Central memory CD4-positive, alpha-beta T cell (primary cell): Measurements from ENCODE around the gene ARHGEF19.
A peak's percentile ranks its signal among the peaks of the same experiment; 100 is the strongest.
"Not testable (repeated sequence)": the region's sequence is repeated elsewhere in the genome, so short reads cannot be mapped to it uniquely, and the experiment has no call there.

Experiments
- DNase-seq: peaks from one replicate; pipeline ENCODE4 v3.0.0; 2022

ARHGEF19 gene

GRCh38 chr1:16243936-16244649 is 31.6 kb upstream of the ARHGEF19 start:
- peak; percentile 64 for DNase-seq

GRCh38 chr1:16243215-16243610 is 30.8 kb upstream of the ARHGEF19 start:
- no peak for DNase-seq

DNA sequence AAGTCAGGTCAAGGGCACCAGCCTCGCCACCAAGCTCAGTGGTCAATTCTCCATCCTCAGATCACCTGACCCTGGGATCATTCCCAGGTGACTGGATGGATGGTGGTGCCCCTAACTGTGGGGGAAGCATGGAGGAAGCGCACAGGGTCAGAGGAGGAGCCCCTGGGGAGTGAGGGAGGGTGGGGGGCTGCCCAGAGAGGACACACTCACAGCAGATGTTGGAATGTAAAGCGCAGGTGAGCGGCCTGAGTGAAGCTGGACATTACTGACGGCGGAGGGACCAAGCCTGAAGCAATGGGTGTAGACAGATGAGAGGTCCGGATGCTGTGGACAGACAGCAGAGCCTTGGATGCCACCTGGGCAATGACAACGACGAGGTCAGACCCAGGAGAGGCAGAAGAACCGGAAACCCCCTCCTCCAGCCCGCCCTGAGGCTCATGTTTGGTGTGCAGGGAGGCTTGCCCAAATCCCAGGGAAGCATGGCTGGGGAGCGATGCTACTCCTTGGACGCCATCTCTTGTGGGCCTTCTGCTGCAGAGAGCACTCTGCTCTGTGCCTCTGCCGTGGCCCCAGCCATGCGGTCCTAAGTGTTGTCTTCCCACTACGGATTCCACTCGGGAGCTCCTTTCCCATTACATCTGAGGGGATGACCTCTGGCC is 30.2 kb upstream of the ARHGEF19 start:
- no peak for DNase-seq

DNA sequence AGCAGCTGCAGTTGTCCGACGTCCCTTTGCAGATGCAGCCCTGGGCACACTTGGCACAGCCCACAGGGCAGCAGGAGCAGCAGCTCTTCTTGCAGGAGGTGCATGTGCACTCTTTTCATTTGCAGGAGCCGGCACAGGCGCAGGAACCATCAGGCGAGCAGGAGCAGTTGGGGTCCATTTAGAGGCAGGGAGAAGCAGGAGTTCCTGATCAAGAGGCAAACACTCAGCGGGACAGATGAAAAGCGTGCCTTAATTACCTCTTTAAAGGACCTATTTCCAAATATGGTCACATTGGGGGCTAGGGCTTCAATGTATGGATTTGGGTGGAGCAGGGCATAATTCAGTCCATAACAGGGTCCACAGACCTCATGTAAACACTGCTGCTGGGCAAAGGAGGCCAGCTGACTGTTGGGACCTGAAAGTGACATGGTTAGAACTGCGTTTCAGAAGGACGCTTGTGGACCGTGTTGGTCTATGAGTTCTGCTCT is 28.8 kb upstream of the ARHGEF19 start:
- no peak for DNase-seq

DNA sequence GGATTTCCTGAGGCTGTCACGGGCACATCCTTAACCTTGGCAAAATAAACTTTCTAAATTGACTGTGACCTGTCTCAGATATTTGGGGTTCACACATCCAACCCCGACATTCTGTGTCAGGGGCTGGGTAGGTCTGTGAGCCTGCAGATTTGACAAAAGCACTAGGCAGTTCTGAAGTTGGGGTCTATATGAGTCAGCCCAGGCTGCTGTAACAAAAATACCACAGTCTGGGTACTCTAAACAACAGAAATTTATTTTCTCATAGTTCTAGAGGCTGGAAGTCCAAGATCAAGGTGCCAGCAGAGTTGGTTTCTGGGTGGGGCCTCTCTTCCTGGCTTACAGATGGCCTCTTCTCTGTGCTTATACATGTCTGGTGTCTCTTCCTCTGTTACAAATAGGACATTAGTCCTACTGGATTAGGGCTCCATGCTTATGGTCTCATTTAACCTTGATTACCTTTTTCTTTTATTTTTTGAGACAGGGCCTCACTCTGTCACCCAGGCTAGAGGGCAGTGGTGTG is 27.6 kb upstream of the ARHGEF19 start:
- DNase-seq, result no peak

DNA sequence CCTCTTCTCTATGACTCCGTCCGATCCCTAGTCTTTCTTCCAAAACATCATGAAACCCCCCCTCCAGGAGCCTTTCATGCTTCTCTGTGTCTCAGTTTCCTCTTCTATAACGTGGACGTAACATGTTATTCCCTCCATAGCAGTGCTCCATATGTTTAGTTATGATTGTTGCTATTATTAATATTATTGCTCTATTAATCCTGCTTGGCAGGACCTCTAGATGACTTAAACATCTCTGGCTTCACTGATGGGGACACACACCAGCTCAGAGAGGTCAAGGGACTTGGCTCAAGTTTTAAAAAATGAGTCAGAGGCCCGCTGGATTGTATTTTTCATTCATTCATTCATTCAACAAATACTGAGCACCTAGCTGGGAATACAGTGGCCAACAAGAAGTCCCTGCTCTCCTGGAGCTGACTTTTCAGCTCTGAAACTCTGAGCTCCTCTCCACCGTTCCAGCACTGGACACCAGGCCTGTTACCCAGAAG is 24.9 kb upstream of the ARHGEF19 start:
- DNase-seq, result no peak

DNA sequence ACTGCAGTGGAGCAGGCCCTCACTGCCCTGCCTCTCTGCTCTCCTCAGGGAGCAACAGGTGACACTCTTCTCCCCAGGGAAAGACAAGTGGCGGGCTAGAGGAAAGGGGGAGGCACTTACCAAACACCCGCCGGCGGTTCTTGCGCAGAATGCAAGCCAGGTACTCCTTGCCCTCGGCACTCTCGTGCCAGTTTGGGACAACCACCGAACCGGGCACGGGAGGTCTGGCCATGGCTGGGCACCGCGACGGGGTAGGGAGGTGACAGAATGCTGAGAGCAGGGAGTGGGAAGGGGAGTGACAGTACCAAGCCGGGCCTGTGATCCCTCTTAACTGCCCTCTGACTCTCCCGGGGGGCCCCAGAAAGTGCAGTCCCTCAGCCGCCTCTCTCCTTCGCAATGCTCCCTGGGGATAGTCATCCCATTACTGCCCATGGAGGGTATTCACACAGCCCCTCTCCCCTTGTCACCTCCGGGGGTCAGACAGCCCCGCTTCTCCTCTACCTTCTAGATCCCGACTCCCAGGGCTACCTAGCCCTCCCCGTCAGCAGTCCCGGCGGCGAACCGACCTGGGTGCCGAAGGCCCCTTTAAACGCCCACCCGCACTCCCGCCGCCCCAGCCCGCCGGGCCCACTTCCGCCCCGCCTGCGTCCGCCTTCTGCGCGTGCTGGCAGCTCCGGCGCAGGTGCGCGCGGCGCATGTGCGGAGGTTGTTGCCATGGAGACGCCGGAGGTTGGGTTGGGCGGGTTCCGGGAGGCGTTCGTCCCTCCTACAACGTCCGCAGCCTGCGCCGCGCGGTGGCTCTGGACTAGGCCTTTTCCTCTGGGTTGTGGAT is 24.3 kb upstream of the ARHGEF19 start, which contains the start of gene CPLANE2:
Gene CPLANE2 (minus strand): TSS at position 673 of the 832 bp plus-strand sequence. CDS start 441 bp downstream, at position 232.
- DNase-seq, result peak; percentile 95

DNA sequence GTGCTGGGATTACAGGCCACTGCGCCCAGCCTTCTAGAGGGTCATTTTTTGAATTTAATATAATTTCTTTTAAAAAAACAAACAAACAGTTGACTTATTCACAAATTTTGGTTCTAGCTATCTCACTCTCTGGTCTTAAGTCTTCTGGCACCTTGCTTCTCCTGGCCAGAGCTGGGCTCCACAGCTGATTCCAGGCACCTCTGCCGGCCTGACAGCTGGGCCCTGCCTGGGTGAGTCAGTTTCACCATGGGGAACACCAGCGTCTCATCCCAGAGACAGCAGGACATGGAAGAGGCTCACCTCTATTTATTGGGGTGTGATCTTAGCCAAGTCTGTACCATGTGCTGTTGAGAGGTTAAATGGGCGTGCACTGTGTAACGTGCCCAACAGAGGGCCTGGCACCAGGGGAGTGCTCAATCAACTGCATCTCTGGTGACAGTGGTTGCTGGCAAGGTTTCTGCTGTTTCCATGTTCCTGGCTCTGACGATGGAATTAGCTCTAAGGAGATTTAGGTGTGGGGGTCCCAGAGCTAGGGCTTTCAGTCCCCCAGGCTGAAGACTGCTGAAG is 23.6 kb upstream of the ARHGEF19 start:
- peak; percentile 51 for DNase-seq

DNA sequence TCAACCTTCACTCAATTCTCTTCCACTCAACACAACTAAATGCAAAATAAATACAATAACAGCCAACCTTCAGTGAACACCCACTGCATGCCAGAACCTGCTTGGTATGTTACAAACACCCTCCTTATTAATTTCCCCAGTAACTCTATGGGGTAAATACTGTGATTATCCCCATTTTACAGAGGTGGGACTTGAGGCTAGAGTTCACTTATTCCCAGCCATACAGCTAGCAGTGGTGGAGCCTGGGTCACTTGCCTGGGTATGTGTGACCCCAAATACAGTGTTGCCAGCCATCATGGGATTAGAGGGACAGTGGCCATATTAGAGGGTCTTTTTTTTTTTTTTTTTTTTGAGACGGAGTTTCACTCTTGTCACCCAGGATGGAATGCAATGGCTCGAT is 22.9 kb upstream of the ARHGEF19 start:
- DNase-seq, result no peak

DNA sequence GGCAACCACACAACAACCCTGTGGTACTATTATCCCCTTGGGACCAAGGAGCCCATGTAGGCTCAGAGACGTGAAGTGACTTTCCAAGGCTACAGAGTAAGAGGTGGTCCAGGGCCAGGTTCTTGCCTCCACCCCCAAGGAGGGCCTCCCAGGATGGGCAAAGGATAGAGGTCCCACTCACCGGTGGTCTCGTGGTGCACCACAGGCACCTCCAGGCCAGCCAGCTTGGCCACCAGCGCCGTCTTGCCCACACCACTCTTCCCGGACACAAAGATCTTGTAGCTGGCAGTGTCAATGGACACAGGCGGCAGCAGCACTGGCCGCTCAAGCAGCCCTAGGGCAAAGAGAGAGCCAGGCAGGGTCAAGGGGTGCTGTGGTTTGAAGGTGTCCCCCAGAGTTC is 21.0 kb upstream of the ARHGEF19 start:
- no peak for DNase-seq

DNA sequence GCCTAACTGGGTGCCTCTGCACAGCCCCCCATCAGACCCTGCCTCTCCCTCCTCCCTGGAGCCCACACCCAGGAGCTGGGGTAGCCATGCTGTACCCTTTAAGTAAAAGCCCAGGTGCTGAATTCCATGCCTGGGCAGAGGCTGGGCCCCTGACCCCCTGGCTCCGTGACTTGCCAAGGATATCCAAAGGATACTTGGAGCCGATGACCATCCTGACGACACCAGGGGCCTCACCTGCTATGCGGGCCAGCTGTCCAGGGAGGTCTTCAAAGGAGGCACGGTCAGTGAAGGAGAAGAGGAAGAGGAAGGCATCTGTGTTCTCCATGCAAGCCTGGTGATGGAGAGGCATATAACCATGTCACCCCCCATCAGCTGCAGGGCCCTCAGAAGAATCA is 19.9 kb upstream of the ARHGEF19 start:
- no peak for DNase-seq

- DNase-seq, result no peak
Measured at GRCh38 chr1:16231331-16232315, 19.2 kb upstream of the ARHGEF19 start.

DNA sequence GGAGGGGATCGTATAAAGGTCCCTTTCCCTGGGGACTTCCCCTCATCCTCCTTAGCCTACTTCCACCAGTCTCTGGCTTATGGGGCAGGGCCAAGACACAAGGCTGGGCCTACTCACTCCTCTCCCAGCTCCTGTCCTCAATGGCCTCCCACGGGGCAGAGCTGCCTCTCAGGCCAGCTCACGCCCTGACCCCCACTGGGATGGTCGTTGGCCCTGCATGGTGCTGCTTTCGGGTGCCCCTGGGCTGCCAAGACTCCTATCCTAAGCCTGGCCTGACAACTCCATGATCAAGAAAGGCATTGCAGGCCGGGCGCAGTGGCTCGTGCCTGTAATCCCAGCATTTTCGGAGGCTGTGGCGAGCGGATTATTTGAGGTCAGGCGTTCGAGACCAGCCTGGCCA is 18.3 kb upstream of the ARHGEF19 start:
- DNase-seq, result no peak

GRCh38 chr1:16229976-16230740 is 17.7 kb upstream of the ARHGEF19 start:
- DNase-seq, result no peak

- no peak for DNase-seq
Measured at GRCh38 chr1:16226490-16227179, 14.2 kb upstream of the ARHGEF19 start.

DNA sequence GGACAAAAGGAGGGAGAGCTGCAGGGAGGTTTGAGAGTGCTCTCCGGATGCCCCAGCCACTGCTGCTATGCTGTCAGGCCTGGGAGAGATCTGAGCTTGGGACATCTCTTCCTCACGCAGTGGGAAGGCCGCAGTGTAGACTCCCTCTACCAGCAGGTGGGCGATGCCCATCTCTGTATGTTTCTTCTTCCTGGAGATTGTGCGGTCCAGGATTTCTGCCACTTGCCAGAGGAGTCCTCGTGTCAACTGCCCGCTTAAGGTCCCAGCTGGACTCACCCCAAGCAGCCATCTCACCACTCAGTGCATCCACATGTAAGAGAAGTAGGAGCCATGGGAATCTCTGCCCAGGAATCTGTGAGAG is 13.7 kb upstream of the ARHGEF19 start:
- no peak for DNase-seq

GRCh38 chr1:16224472-16224871 is 12.0 kb upstream of the ARHGEF19 start:
- no peak for DNase-seq

DNA sequence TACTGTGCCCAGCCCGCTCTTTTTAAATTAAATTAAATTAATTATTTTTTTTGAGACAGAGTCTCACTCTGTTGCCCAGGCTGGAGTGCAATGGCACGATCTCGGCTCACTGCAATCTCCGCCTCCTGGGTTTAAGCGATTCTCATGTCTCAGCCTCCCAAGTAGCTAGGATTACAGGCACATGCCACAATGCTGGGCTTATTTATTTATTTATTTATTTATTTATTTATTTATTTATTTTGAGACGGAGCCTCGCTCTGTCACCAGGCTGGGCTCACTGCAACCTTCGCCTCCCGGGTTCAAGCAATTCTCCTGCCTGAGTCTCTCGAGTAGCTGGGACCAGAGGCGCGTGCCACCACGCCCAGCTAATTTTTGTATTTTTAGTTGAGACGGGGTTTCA is 10.3 kb upstream of the ARHGEF19 start:
- DNase-seq, result not testable (repeated sequence)

GRCh38 chr1:16221499-16221898 is 9.0 kb upstream of the ARHGEF19 start:
- DNase-seq, result no peak

DNA sequence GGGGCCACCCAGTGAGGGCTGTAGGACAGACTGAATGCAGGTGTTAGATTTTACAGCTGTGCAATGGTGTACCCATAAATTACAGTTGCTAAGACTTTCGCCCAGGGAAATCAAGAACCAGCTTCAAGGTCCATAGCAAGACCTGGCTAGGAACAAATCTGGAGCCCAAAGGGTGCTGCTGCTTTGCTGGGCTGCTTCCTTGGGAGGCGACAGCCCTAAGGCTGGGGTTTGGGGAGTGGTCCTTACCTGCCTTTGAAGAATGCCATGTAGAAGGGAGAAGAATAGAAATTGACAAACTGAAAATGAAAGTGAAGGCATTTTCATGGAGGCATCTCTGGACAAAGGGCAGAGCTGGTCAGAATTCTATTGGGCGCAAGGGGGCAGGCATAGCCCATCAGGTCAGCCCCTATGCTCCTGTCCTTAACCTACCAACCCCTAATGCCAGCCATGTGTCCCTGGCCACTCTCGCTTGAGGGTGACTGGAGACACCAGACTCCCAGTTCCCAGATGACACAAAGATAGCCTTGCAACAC is 7.6 kb upstream of the ARHGEF19 start:
- DNase-seq, result no peak
